ENCODE measurements around the gene TMED4.
"Not testable (repeated sequence)": the region's sequence is repeated elsewhere in the genome, so short reads cannot be mapped to it uniquely, and the experiment has no call there.

TMED4 gene

DNA sequence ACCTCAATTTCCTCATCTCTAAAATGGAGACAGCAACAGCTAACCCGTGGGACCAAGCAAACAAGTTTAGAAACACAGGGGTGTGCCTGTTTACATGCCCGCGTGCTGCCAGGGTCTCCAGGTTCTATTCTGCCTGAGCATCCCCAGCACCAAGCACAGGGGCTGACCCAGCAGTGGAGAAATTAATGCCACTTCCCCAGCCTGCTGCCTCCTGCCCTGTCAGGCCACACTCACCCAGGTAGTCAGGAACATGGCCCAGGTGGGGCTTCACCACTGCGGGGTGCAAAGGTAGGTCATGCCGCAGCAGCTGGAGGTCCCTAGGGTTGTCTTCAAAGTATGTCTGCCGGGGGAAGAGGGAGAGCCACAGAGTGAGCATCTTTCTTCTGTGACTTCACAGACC, 14.1 kb downstream of the TMED4 start:
- no peaks in the 10 kb centered on the region for H3K9me3 Mint-ChIP-seq
- peaks cover 42% of the 10 kb centered on the region for H3K4me1 Mint-ChIP-seq (ENCODE audit: low read depth)
- no peak overlapping the region for H3K4me3 Mint-ChIP-seq
- no peaks in the 10 kb centered on the region for H3K27me3 Mint-ChIP-seq
- H3K27ac Mint-ChIP-seq = peak overlapping the region; percentile 64
- DNase-seq = no peak
- H3K36me3 Mint-ChIP-seq (ENCODE audit: low read depth) = peaks cover 96% of the 10 kb centered on the region

DNA sequence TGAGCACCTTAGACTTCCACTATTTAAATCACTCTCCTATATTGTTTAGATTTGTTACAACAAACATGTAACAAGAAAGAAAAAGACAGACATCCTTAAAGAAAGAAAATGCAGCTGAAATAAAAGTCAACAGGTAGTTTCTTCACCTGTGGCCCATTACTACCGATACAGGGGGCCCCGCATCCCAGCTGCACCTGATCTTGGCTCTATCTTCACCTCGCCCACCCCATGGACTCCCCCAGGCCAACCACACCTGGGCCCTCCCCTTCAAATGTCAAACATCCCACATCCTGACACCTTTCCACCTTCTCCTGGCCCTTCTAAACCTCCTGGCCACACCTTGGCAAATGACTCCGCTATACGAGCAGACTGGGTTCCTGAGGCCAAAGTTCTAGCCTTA, 15.4 kb downstream of the TMED4 start:
- Mint-ChIP-seq H3K27me3 (no peaks in the 10 kb centered on the region), H3K27ac (peak overlapping the region; percentile 8), H3K9me3 (no peaks in the 10 kb centered on the region), H3K4me3 (no peak overlapping the region), H3K4me1 (ENCODE audit: low read depth) (peaks cover 31% of the 10 kb centered on the region), H3K36me3 (ENCODE audit: low read depth) (peaks cover 84% of the 10 kb centered on the region)
- no peak for DNase-seq

DNA sequence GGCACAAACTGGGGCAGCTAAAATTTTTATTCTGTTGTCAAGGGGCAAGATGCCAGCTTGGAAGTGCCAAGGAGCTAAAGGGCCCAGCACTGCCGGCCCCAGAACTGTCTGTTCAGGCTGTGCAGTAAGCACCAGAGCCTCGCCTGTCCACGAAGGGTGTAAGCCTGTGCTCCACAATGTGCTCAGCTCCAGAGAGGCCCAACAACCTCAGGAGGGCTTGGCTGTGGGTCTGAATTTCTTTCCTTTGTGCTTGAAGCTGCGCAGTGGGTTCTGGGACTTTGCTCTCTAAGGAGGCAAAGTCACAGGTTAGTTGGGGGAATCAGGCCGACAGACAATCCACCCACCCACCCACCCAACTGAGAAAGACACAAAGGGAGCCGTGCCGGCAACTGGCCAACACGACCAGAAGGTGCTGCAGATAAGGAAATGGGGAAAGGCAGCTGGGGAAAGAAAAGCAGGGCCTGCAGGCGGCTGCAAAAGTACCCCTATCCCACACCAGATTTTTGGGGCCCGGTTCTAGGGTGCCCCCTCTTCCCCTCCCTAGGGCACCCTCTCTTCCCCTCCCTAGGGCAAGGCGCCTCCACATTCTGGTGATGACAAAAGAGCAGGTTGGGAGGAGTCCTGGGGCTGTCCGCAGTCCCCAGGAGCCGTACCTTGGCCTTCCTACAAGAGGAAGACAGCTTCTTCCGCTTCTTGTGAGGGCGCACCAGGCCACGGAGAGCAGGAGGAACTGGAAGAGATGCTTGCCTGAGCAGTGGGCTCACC, 16.1 kb downstream of the TMED4 start:
- H3K4me1 Mint-ChIP-seq (ENCODE audit: low read depth) = peaks cover 26% of the 10 kb centered on the region
- no peak overlapping the region for H3K4me3 Mint-ChIP-seq
- H3K9me3 Mint-ChIP-seq = no peaks in the 10 kb centered on the region
- DNase-seq = no peak
- peak overlapping the region; percentile 70 for H3K27ac Mint-ChIP-seq
- H3K36me3 Mint-ChIP-seq (ENCODE audit: low read depth) = peaks cover 77% of the 10 kb centered on the region
- no peaks in the 10 kb centered on the region for H3K27me3 Mint-ChIP-seq

DNA sequence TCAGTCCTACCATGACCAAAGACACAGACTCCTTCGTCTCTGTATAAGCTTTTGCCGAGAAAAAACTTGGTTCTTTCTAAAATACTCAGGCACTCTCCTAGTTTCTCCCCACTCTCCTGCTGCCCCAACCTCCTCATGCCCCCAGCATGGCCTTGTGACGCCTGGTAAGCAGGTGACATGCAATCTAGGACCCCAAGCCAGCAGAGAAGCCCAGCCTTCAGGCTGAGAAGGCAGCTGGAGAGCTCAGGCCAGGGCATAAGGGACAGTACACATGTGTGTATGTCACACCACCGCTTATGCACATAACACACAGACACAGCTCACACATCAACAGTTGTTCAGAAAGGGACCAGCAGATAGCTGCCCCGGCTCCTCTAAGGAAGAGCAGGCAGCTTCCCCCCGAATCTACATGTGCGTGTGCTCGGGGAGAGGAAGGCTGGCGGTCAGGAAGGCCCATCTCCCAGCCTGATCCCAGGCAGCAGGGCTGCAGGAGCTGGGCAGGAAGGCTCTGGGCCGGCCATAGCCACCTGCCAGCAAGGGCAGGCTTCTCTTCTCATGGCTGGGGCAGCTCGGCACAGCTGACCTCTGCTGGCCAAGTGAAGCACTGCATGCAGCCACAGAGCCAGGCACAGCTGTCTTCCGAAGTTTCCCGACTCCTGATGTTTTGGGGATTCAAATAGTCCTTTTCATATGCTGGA, 16.8 kb downstream of the TMED4 start:
- H3K9me3 Mint-ChIP-seq = no peaks in the 10 kb centered on the region
- H3K4me3 Mint-ChIP-seq = no peak overlapping the region
- H3K27me3 Mint-ChIP-seq = no peaks in the 10 kb centered on the region
- peak; percentile 81 for DNase-seq
- peak overlapping the region; percentile 70 for H3K27ac Mint-ChIP-seq
- H3K4me1 Mint-ChIP-seq (ENCODE audit: low read depth) = peaks cover 26% of the 10 kb centered on the region
- peaks cover 70% of the 10 kb centered on the region for H3K36me3 Mint-ChIP-seq (ENCODE audit: low read depth)

DNA sequence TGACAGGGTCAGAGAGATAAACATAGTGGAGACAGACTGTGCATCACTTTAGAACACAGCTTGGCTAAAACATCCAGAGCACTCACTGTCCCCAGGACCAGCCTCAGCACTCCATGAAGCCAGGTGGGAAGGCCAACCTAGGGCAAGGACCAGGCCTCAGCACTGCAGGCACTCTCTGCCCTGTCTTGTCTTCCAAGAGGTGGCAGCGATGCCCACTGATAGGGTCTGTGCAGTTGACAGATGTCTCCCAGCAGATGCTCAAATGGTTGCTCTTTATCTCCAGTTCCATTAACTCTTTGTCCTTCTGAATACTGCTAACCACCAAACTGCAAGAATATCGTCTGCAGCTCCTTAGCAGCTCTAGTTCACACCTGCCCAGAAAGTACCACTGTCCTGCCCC, 17.4 kb downstream of the TMED4 start:
- H3K9me3 Mint-ChIP-seq = no peaks in the 10 kb centered on the region
- H3K27me3 Mint-ChIP-seq = no peaks in the 10 kb centered on the region
- no peak for DNase-seq
- H3K36me3 Mint-ChIP-seq (ENCODE audit: low read depth) = peaks cover 63% of the 10 kb centered on the region
- H3K4me1 Mint-ChIP-seq (ENCODE audit: low read depth) = peaks cover 21% of the 10 kb centered on the region
- peak overlapping the region; percentile 70 for H3K27ac Mint-ChIP-seq
- no peak overlapping the region for H3K4me3 Mint-ChIP-seq

DNA sequence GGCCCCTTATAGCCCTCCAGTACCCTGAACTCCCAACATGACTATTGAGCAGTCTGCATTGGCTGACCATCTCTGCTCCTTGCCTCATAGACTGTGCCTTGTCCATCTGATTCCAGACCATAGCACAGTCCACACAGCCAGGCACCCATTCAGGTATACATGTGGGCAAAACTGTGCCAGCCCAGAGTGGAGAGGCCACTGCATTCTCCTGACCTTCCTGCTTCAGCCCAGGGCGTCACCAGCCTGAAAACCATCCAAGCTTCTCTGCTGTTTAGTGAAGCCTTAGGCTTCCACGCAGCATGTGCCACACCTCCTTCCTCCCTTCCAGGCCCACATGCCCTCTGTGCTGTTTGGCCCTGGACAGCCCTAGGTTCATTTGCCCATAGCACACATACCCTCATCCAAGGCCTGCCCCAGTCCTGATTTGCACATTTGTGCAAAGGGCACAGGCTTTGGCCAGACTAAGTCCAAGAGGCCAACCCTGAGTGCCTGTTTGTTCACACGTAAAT, 18.8 kb downstream of the TMED4 start:
- Mint-ChIP-seq H3K27me3 (no peaks in the 10 kb centered on the region), H3K4me1 (ENCODE audit: low read depth) (peaks cover 12% of the 10 kb centered on the region), H3K36me3 (ENCODE audit: low read depth) (peaks cover 50% of the 10 kb centered on the region), H3K9me3 (no peaks in the 10 kb centered on the region), H3K27ac (peak overlapping the region; percentile 41), H3K4me3 (no peak overlapping the region)
- DNase-seq = no peak

DNA sequence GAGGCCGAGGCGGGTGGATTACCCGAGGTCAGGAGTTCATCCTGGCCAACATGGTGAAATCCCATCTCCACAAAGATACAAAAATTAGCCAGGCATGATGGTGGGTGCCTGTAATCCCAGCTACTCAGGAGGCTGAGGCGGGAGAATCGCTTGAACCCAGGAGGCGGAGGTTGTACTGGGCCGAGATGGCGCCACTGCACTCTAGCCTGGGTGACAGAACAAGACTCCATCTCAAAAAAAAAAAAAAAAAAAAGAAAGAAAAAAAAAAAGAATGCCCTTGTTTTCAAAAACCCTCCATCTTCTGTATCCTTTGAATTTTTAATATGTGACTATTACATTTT, 19.4 kb downstream of the TMED4 start:
- H3K9me3 Mint-ChIP-seq; DNase-seq; H3K27me3 Mint-ChIP-seq; H3K4me3 Mint-ChIP-seq; H3K4me1 Mint-ChIP-seq (ENCODE audit: low read depth); H3K27ac Mint-ChIP-seq: not testable (repeated sequence)
- peaks cover 43% of the 10 kb centered on the region for H3K36me3 Mint-ChIP-seq (ENCODE audit: low read depth)

DNA sequence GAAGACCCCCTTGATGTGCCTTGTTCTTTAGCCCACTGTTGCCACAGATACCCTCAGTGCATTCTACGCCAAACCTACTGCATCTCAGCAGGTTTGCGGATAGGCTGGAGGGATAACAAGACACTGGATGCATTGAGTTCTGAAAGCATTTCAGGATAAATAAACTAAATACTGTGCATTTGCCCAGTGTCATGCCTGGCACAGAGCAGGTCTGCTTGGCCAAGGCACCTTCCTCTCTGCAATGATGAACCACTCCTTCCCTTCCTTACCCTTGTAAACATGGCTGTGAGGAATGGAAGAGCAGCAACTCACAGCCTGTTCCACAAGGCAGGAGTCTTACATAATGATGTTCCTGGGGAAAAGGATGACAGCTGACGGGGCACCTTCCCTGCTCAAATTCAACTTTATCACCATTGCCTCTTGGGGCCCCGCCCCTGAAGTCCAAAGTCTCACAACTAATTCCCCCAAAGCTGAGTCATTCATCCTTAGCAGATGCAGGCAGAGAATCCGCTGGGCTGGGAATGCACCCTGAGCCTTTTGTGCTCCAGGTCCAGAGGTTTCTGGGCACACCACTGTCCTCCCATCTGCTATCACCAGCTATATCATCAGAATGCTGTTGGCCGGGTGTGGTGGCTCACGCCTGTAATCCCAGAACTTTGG, 19.9 kb downstream of the TMED4 start:
- Mint-ChIP-seq H3K27me3 (no peaks in the 10 kb centered on the region), H3K27ac (no peak overlapping the region), H3K4me1 (ENCODE audit: low read depth) (peaks cover 6% of the 10 kb centered on the region), H3K4me3 (no peak overlapping the region), H3K36me3 (ENCODE audit: low read depth) (peaks cover 38% of the 10 kb centered on the region), H3K9me3 (no peaks in the 10 kb centered on the region)
- no peak for DNase-seq

DNA sequence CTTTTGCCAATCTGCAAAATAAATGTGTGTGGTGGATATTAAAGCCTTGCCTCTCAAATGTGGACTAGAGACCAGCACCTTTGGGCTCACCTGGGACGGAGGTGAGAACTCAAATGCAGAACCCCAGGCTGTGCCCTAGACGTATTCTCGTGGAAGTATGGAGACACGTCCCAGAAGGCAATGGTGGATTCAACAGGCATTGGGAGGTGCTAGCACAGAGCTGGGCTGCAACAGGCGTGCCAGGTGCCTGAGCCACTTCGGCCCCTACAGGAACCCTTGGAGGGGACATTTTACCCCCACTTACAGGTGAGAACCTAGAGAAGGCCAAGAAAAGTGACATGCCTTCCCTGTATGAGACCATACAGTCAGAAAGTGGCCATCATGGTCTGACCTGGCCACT, 20.6 kb downstream of the TMED4 start:
- peaks cover 6% of the 10 kb centered on the region for H3K4me1 Mint-ChIP-seq (ENCODE audit: low read depth)
- no peak for DNase-seq
- no peak overlapping the region for H3K27ac Mint-ChIP-seq
- no peaks in the 10 kb centered on the region for H3K9me3 Mint-ChIP-seq
- H3K4me3 Mint-ChIP-seq = no peak overlapping the region
- no peaks in the 10 kb centered on the region for H3K27me3 Mint-ChIP-seq
- peaks cover 33% of the 10 kb centered on the region for H3K36me3 Mint-ChIP-seq (ENCODE audit: low read depth)

DNA sequence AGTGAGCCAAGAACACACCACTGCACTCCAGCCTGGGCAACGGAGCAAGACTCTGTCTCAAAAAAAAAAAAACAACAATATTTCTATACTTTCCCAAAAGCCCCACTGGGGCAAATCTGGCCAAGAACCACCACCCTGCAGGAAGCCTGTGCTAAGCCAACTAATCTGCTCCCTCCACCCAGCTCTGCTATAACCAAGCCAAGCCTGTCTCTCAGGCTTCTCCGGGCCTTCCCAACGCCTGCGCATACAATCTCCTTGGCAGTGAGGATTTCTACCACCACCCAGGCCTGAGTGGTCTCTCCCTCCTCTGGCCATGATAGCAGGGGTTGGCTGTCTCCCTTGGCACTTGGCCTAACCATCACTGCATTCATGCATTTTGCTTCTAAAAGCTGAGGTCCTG, 22.5 kb downstream of the TMED4 start:
- DNase-seq = no peak
- Mint-ChIP-seq H3K4me3 (no peak overlapping the region), H3K27me3 (no peaks in the 10 kb centered on the region), H3K9me3 (no peaks in the 10 kb centered on the region), H3K36me3 (ENCODE audit: low read depth) (peaks cover 15% of the 10 kb centered on the region), H3K4me1 (ENCODE audit: low read depth) (no peaks in the 10 kb centered on the region), H3K27ac (peak overlapping the region; percentile 33)

DNA sequence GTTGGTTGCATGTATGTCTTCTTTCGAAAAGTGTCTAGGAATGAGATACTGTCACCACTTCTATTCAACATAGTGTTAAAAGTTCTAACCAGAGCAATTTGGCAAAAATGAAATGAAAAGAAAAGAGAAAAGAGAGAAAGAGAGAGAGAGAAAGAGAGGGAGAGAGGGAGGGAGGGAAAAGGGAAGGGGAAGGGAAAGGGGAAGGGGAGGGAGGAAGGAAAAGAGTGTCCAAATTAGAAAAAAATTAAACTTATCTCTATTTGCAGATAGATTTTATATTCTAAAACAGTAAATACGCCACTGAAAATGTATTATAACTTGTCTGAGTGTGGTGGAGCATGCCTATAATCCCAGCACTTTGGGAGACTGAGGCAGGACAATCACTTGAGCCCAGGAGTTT, 24.5 kb downstream of the TMED4 start:
- Mint-ChIP-seq H3K4me1 (ENCODE audit: low read depth) (no peaks in the 10 kb centered on the region), H3K27me3 (no peaks in the 10 kb centered on the region), H3K36me3 (ENCODE audit: low read depth) (no peaks in the 10 kb centered on the region), H3K9me3 (no peaks in the 10 kb centered on the region), H3K27ac (no peak overlapping the region), H3K4me3 (no peak overlapping the region)
- no peak for DNase-seq

DNA sequence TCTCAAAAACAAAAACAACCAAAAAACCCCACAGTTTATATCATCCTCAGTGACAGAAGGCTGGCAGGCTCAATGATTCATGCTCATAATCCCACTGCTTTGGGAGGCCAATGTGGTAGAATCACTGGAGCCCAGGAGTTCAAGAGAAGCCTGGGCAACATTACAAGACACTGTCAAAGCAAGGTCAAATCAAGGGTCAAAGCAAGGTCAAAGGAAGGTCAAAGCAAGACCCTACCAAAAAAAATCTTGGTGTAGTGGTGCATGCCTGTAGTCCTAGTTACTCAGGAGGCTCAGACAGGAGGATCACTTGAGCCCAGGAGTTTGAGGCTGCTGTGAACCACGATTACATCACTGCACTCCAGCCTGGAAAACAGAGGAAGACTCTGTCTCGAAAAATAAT, 26.7 kb downstream of the TMED4 start:
- H3K4me3 Mint-ChIP-seq = no peak overlapping the region
- no peaks in the 10 kb centered on the region for H3K9me3 Mint-ChIP-seq
- no peak for DNase-seq
- H3K36me3 Mint-ChIP-seq (ENCODE audit: low read depth) = no peaks in the 10 kb centered on the region
- no peak overlapping the region for H3K27ac Mint-ChIP-seq
- H3K4me1 Mint-ChIP-seq (ENCODE audit: low read depth) = no peaks in the 10 kb centered on the region
- no peaks in the 10 kb centered on the region for H3K27me3 Mint-ChIP-seq

DNA sequence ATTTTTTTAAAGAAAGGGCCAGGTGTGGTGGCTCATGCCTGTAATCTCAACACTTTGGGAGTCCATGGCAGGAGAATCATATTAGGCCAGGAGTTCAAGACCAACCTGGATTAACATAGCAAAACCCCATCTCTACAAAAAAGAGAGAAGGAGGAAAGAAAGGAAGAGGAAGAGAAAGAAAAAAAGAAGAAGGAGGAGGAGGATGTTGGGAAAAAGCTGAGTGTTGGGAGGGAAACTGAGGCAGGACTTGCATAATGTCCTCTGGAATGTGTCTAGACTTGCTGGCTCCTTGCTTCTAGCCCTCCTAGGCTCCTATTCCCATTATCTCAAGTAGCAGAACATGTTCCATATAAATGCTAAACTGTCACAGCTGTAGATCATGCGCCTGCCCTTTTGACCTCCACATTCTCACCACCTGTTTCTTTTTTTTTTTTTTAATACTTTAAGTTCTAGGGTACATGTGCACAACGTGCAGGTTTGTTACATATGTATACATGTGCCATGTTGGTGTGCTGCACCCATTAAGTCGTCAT, 29.5 kb downstream of the TMED4 start:
- H3K9me3 Mint-ChIP-seq; H3K4me3 Mint-ChIP-seq; H3K36me3 Mint-ChIP-seq (ENCODE audit: low read depth); H3K27me3 Mint-ChIP-seq; DNase-seq; H3K27ac Mint-ChIP-seq: not testable (repeated sequence)
- H3K4me1 Mint-ChIP-seq (ENCODE audit: low read depth) = peaks cover 10% of the 10 kb centered on the region

DNA sequence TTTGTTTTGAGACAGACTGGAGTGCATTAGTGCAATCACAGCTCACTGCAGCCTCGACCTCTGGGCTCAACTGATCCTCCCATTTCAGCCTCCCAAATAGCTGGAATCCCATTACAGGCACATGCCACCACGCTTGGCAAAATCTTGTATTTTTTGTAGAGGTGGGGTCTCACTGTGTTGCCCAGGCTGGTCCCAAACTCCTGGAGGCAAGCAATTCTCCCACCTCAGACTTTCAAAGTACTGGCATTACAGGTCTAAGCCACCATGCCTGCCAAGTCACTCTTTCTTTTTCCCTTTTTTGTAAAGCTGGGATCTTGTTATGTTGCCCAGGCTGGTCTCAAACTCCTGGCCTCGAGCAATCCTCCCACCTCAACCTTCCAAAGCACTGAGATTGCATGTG, 32.6 kb downstream of the TMED4 start:
- Mint-ChIP-seq H3K4me1 (ENCODE audit: low read depth) (peaks cover 14% of the 10 kb centered on the region), H3K27ac (no peak overlapping the region), H3K9me3 (no peaks in the 10 kb centered on the region), H3K36me3 (ENCODE audit: low read depth) (no peaks in the 10 kb centered on the region), H3K4me3 (no peak overlapping the region), H3K27me3 (no peaks in the 10 kb centered on the region)
- no peak for DNase-seq

DNA sequence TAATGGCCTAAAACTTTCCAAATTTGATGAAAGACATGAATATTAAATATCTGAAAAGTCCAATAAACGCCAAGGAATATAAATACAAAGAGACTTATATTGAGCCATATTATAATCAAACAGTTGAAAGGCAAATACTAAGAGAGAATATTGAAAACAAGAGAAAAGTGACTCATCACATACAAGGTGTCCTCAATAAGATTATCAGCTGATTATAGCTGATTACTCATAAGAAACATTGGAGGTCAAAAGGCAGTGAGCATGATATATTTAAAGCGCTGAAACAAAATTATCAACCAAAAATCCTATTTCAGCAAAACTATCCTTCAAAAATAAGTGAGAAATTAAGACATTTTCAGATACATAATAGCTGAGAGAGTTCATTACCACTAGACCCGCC, 33.1 kb downstream of the TMED4 start:
- H3K4me1 Mint-ChIP-seq (ENCODE audit: low read depth) = peaks cover 14% of the 10 kb centered on the region
- no peaks in the 10 kb centered on the region for H3K9me3 Mint-ChIP-seq
- H3K4me3 Mint-ChIP-seq = no peak overlapping the region
- no peaks in the 10 kb centered on the region for H3K27me3 Mint-ChIP-seq
- no peaks in the 10 kb centered on the region for H3K36me3 Mint-ChIP-seq (ENCODE audit: low read depth)
- no peak for DNase-seq
- H3K27ac Mint-ChIP-seq = no peak overlapping the region

Data from activated T-cell treated with anti-CD3 and anti-CD28 coated beads, Interleukin-2, amount 50 U/mL, for 24 hours (primary cell).